Kidney glomerular epithelial cell (primary cell): ENCODE data around the gene DCDC2C.

Source experiments
- DNase-seq: peaks from one replicate; lab custom pipeline; 2025; lab: John Stamatoyannopoulos, UW

Gene DCDC2C

DNA sequence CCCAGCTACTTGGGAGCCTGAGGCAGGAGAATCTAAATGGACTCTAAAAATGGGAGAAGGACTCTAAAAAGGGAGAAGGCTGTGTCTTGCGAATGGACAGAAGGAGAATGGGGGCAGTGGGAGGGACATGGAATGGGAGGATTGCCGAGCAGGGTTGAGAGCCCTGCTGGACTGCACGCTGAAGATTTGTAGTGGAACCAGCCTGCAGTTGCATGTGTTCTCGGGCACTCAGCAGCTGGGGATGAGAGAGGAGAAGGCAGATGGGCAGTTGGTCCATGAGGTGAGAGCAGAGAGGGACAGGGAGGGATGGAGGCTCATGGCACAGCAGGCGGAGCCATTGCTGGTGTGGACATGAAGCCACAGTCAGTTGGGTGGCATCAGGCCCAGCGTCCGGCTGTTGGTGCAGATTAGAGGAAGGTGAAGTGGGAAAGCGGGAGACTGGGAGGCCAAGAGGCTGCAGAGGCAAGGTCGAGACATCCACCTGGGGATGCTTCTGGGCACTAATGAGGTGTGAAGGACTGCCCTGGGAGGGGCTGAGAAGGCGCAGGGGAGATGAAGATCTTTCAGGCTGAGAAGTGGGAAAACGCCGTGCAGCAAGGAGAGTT, 40.7 kb downstream of the DCDC2C start:
- no peak for DNase-seq

DNA sequence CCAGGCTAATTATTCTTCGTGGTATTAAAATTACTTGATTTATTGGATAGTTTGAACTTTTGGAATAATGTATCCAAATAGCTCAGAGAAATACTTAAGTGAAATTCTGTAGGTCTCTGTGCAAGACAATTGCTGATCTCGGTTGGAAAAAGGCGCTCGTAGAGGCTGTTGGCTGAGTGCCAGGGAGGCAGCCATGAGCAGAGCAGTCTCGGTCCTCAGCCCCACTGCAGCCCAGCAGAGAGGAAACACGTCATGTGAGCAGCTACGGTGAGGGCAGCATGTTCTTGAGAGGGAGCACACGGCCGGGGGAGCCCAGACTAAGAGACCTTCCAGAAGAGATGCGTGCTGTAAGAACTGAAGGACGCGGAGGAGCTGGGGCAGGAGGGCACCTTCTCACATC, 42.5 kb downstream of the DCDC2C start:
- no peak for DNase-seq

DNA sequence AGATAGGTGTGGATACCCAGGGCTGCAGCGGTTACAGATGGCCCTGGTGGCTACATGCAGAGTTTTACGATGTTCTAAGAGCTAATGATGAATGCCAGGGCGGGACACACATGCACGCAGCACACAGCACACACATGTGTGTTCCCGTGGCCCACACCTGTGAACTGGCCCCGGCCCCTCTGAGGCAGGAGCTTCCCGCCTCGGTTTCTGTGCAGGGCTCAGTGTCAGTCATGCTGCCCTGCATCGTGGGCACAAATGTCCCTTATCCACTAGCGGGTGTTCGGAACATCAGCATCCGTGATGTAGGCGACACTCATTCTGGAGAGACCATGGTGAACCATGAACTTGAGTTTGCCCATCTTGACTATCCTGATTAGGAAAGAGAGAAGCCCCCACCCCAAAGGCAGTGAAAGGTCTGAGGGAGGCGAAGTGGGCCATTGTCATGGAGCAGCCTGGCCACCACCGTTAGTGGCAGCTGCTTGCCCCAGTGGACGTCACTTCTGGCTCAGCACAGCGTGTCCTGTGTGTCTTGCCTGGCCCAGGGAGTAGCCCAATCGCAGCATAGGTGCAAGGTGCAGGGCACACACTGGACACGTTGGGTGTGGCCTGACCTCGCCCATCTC, 43.8 kb downstream of the DCDC2C start:
- DNase-seq = no peak

DNA sequence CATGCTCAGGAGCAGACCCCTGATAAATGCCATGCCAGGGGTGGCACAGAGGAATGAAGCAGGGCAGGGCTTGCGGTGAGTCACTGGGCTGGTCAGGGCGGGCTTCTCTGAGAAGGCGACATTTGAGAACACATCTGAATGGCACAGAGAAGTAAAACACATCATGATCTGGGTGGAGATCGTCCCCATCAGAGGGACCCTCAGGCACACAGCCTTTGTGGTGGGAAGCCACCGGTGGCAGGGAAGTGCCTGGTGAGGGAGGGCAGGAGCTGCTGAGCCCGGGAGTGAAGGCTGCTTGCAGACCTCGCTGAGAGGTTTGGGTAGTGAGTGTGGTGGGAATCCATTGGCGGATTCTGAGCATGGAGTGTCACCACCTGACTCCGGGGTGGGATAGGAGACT, 44.5 kb downstream of the DCDC2C start:
- no peak for DNase-seq

DNA sequence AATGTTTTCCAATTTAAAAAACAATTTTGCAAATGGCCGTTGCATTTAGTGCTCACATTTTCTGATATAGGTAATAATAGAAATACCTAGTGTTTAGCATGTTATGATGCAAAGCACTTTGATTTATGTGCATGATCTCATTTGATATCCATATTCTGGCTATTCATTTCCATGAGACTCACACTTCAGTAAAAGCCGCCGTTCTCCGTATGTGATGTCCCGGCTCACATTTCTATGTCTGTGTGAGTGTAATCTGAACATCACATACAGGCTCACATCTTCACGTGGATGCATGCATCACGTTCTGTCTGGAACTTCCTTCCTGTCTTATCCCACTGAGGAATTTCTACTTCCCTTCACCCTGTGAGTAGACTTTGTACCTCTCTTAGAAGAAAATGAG, 45.8 kb downstream of the DCDC2C start:
- DNase-seq = no peak

DNA sequence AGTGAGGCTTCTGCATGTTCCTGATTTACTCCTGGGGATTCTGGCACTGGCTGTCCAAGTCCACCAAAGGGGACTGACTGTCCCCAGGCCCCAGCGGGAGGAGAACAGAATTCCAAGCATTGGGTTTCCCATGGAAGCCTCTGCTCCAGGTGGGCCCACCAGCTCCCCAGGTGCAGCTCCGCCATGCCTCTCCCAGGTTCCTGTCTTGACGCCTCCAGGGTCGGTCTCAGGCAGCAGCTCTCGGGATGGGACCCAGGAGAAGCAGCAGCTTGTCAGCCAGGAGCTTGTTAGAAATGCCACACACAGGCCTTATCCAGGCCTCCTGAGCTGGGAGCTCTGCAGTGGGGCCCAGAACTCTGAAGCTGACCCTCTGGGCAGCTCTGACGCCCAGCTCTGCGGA, 47.9 kb downstream of the DCDC2C start:
- DNase-seq = no peak

DNA sequence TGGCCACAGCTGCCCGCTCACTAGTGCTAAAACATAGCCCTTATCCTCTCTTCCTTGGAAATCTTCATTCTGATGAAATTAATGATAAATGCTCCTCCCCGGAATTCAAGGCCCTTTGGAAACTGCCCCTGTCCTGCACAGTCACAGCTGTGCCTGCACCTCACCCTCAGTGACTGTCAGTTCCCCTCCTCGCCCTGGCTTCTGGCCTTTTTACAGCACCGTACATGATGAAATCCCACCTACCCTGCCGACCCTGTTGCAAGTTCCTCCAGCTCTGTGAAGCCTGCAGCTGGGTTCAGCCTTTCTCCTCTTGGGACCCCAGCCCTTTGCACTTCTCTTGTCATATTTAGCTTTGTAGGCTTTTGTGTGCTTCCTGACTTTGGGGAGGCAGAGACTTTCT, 48.4 kb downstream of the DCDC2C start:
- DNase-seq = no peak

DNA sequence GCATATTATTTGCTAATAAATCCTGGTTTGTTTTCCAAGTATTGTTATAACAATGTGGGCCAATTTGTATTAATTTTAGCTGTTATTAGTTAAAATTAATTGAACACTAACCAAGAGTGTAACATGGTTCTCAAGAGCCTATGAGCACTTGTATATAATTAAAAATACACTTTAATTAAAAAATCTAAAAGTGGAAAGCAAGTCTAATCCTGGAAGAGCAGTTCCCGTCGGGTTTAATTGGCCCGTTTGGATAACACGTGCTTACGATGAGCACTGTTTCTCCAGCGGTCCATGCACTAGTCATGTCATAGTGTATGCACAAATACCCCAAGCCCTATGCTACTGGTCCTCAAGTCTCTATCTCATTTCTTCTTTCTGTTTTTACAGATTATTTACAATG, 49.0 kb downstream of the DCDC2C start:
- DNase-seq = no peak

DNA sequence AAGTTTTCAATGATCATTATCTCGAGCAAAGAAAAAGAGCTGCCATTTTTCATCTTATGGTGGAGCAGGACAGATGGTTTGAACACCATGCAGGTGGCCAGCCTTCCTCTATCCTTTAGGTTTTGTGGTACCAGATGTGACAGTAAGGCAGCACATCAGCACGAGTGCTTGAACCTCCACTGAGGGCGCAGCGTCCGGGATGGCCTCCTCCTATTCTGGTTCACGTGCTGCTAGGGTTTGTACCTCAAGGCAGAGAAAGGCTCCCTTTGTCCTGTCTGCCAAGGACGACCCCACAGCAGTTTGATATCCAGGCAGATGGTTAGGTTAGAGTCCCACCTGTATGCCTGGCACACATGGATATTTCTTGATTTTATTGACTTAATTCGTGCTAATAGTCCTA, 50.2 kb downstream of the DCDC2C start:
- no peak for DNase-seq

DNA sequence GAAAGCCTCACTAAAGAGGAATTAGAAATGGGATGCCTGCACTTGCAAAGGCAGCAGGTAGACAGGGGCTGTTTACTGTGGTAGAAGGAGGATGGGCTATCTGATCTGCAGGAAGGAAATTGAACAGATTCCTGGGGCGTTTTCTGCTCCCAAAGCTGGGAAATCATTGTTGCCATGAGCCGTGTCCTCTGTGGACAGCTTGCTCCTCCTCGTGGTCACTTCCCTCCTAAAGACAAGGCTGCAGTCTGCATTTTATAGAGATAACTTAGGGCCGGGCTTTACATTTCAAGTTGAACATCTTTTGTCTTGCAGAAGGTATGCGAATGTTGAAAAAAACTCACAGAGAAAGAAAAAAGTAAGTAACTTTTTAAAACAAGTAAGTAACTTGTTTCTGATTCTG, 50.9 kb downstream of the DCDC2C start:
- no peak for DNase-seq

DNA sequence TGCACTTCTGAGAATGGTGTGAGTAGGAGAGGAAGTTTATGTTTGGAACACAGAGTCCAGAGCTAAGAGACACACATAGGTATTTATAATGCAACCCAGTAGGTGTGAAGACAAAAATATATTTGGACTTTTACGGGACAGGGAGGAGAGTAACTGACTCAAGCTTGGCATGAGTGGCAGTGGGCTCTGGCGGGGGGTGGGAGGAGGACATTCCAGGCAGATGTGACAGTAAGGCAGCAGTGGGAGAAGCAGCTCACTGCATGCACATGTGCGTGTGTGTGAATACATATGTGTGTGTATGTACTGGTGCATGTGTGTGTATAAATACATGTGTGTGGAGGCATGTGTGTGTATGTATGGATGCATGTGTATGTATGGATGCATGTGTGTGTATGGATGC, 51.4 kb downstream of the DCDC2C start:
- DNase-seq = no peak

DNA sequence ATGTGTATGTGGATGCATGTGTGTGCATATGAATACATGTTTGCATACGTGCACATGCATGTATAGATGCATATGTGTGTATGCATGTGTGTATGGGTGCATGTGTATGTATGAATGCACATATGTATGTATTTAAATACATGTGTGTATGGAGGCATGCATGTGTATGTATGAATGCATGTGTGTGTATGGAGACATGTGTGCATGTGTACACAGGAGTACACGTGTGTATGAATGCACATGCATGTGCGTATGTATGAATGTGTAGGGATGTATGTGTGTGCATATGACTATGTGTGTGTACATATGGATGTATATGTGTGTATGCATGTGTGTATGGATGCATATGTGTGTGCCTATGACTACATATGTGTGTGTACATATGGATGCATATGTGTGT, 51.9 kb downstream of the DCDC2C start:
- DNase-seq = no peak

DNA sequence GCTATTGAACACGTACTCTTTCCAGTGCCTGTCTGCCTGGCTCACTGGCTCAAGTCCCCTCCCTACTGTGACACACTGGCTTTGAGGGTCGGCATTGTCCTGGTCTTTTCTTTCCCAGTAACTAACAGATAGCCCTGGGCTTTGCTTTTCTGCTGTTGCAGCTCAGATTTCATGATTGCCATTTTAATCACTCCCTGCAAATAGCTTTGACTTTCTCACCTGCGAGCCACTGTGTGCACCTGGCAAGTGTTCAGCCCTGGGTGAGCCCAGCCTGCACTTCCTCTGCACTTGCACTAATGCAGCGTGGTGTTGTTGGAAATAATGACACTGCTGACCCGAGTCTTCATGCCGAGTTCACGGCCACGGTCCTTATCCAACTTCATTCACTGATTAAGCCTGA, 52.9 kb downstream of the DCDC2C start:
- no peak for DNase-seq

DNA sequence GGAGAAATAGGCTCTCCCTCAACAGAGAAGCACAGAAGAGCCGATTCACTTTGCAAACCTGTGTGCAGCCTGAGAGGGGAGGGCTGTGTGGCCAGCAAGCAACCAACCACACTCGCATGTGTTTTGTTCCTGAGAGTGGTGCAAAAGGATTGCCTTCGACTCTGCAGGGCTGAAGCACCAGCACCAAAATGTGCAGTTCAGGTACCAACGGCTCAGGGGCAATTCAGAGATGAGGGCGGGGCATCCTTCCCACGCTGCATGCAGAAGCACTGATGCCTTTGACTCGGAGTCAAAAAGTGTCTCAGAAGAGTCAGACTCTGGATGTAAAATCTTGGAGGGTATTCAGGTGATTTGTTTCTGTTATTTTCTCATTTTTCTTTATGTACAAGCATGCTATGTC, 55.5 kb downstream of the DCDC2C start:
- no peak for DNase-seq

DNA sequence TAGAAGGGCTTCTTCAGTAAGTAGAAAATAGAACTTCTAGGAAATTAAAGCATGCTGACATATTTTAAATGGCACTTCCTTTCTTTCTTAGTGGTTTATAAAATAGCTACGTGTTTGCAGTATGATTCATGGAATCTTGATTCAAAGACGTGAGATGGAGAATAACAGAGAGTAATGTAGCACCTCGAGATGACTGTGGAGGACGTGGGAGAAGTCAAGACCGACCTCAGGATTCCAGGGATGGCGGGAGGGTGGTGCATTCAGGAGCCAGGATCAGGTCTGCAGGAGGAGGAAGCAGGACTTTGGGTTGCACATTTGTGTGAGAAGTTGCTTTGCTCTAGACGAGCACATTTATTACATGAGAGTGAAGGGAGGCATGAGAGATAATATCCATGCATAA, 56.0 kb downstream of the DCDC2C start:
- DNase-seq = no peak

DNA sequence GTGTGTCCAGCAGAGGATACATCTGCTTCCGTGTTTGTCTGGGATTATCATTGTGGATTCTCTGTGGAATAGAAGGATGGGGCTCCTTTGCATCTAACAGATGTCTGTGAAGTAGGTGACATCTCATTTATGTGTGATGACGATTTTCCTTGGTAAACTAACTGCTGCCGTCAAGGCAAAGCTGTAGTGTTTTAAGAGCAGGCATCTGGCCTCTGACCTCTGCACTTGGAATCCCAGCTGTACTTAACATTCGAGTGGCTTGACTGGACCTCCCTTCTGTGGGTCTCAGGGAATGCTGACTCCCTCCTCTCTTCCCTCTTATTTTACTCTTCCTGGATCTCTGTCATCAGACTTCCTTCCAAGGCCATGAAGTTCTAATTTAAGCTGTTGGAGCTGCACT, 56.4 kb downstream of the DCDC2C start:
- DNase-seq = no peak

DNA sequence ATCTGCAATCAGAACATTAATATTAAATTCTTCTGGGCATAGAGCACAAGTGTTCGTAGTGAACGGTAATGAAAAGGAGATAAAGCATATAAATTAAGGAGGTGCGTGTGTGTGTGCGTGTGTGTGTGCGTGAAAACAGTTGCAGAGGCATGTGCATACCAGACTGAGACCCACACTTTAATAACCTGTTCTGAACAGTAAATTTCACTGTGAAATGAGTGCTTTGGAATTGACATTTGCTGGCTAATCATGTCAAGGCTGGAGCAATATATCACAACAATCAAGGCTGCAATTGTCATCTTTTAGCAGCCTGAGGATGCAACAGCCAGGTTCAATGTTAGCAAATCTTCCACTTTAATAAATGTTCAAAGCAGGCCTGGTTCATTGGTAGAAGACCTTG, 57.9 kb downstream of the DCDC2C start:
- DNase-seq = no peak

DNA sequence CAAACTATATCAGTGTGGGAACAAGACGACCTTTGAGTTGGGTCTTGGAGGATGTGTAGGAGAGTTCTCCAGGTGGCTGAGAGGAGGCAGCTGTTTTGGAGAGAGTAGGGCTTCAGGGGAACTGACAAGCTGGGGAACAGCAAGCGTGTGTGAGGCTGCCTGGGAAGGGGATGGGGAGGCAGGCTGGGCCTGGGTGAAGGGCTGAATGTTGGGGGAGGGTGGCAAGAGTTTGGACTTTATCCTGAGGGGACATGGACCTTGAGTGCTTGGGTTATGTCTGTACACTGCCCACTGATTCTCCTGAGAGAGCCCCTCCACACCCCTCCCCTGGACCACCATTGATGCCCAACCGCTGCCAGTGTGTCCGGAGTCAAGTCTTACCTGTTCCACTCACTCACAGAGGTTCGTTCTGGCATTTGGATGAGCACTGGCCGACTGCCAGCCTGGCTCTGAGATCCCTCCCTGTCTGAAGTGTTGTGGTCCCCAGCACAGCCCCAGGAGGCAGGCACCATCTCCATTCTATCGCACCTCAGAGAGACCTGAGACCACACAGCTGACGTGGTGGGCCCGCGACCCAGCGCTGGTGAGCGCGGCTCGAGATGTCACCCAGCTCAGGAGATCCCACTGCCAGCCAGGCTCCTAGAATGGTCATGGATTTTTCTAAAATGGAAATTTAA, 59.5 kb downstream of the DCDC2C start:
- DNase-seq = no peak

DNA sequence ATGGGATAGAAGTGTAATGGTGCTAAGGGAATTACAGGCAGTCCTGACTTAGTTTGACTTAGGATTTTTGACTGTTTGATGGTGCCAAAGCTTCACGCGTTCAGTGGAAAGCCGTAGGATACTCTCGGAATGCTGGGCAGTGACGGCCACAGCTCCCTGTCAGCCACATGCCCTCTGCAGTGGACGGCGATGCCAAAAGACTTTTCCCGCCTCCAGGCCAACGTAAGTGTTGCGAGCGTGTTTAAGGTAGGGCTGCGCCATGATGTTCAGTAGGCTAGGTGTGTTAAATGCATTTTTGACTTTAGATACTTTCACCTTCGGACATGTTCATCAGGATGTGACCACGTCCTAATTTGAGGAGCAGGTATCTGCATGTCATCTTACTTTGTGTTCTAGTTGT, 63.4 kb downstream of the DCDC2C start:
- DNase-seq = no peak

DNA sequence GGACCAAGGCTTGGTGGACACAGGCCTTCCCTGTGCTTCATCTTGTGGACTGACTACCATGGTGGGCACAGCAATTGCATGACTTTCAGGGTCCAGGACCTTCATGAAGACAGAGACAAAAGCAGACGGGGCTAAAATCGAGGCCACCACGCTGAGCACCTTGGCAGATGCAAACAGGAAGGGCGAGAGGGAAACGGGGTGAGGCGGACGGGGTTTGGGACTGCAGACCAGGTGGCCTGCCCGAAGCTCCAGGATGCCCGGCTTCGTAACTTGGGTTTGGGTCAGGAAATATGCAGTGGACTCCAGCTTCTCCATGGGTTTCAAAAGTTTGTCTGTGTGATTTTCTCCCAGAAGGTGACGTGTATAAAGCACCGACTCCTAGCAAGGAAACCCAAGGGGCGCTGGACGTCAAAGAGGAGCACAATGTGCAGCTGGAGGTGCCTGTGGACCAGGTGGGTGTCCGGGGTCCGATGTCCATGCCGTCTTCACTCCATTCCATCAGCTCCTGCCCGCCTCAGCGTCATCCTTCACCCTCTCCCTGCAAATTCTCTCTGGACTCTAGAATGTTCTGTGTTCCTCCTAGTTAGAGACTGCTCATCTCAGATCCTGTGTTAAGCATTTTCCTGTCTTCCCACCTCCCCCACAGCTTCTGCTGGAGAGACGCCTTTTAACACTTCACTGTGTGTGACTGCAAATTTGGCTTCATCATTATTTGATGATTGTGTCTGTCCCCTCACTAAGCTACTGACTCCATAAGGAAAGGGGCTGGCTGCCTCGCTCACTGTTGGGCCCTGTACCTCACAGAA, 65.8 kb downstream of the DCDC2C start:
- DNase-seq = no peak

DNA sequence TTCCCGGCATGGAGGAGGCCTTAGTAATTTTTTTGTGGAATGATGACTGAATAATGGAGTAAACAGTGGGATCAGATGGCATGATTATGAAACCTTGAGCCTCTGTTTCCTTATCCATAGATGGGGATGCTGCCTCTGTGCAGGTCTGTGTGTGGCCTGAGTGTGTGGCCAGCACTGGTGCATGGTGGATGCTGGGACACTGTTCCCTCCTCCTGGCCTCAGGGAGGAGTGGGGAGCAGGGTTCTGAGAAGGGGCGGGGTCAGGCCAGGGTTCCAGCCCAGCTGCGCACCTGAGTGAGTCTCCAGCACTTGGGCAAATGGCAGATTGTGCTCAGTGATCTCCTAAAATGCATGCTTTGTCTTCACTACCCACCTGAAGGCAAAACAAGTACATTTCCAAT, 66.4 kb downstream of the DCDC2C start:
- no peak for DNase-seq

DNA sequence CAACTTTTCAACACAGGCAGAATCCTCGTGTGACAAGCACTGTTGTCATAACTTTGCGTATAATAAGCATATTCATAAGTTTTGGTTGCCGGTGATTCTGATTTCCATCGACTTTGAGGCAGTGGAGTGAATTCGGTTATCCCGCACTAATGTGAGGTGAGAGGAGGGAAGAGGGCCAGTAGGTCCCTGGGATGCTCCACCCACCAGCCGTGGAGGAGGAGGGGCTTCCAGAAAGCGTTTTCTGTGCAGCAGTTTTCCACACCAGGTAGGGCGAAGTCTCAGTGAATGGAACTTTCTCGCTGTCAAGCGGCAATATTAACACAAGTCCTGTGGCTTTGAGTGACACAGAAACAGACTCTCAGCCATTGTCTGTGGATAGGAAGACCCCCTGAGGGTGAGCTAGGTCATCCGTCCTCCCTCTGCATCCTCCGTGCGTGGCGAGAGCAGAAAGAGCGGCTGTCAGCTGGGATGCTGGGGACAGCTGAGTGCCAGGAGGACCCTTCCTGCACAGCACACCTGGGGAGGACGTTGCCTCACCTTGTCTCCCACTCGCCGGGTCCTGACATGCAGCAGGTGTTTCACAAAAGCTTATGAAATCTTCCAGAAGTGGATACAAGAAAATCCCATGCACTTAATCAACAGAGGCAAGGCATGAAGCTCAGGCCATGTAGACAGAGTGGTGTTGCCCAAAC, 67.5 kb downstream of the DCDC2C start:
- no peak for DNase-seq
